CD4-positive, alpha-beta T cell treated with Interleukin-4 for 1 hour (primary cell): ENCODE results near the gene HCFC1R1.

ENCODE experiments used
- DNase-seq, 2 donors: peaks; one replicate each; pipeline ENCODE4 v3.0.0-alpha.2; 2020 to 2022

HCFC1R1 gene

DNA sequence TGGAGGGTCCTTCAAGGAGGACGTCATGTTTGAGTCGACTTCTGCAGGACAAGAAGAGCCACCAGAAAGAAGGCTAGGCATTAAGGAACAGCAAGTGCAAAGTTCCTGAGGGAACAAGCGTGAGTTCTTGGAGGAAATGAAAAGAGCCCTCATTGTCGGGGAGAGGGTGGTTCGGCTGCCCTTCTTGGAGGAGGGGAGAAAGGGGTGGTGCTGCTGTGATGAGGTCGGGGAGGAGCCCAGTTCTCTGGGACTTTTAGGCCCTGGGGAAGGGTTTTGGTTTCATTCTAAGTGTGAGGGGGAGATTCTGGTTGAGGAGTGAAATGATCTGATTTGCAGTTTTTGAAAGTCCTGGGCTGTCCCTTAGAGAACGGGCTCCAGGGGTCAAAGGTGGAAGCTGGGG, 8.9 kb upstream of the HCFC1R1 start:
- DNase-seq: no peak

DNA sequence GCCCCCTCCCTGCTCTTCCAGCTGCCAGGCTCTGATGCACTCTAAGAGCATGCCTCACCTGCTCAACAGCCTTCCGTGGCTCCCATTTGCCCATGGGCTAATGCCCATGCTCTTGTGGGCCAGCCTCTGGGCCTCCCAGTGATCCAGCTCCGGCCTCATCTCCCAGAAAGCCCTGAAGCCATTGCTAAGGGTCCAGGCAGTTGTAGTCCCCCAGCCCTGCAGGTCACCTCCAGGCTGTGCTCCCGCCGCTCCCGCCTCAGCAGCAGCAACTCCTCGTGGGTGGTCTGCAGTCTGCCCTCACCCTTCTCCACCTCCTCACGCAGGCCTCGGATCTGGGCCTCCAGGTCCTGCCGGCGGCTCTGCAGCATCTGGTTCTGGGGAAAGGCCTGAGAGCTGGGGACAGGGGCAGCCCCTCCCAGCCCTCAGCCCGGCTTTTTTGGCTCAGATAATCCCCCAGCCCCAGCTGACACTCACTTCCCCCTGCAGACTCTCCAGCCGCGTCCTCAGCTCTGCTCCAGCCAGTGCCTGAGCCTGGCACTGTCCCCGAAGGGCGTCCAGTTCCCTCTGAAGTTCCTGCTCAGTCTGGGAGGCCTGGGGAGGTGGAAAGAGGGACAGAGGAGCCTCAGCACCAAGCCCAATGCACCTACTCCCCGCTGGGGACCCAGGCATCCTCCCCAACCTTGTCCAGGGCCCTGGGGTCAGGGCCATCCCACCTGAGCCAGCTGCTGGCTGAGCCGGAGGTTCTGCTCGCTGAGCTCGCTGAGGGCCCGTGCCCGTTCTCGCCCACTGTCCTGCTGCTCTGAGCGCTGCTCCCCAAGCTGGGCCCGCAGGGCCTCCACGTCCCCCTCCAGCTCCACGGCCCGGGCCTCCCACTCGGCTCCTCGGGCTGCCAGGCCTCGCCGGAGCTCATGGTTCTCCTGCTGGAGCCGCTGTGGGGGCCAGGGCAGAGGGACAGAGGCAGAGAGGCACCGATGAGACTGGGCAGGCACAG, 6.8 kb upstream of the HCFC1R1 start:
- no peak for DNase-seq

DNA sequence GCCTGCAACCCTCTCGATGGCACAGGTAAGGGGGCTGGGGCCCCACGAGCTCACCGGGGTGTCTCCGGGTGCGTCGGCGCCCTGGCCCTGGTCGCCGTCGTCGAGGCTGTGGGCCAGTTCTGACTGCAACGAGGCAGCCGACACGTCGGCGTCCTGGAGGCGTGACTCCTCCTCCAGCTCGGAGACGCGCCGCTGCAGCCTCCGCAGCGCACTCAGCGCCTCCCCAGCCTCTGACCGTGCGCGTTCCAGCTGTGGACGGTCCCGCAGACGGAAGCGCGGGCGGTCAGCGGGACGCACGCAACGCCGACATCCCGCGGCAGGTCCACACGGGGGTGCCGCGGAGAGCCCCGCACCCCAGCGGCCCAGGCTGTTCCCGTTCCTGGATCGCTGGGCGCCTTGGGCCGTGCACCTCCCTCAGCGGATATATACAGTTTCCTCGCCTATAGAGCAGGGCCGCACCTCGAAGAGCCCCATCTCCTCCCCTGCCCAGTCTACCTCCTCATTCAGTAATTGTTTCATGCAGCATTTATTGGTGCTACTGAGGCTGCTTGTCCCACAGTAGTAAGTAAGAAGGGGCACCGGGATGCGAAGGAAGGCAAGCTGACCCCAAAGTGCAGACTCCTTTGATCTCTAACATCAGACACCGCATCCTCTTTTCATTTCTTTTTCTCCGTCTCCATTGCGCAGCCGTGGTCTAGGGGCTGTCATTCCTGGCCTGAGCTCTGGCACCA, 5.9 kb upstream of the HCFC1R1 start:
- DNase-seq: peak in 1 of 2 donors; percentile 41

DNA sequence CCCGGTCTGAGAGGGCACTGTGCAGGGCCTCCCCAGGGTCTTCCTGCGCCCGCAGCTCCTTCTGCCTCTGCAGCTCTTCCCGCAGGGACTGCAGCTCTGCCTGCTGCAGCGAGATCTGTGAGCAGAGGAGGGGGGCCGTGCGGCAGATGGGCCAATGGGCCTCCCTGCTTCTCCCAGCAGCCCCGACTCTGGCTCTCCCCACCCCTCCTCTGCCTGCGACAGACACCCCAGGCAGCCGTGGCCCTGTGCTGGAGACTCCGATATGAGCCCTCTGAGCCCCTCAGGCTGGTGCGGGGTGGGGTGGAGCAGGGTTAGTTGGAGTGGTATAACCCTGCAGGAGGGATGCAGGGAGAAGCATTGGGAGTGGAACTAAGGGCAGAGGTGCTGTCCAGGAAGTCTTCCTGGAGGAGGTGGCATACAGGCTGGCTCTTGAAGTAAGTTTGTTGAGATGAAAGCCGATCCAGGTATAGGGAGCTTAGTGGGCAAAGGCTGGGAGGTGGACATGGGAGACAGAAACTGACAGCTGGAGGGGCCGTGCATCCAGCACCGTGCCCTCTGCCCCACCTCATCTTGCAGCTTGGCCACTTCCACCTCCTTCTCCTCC, 5.1 kb upstream of the HCFC1R1 start:
- DNase-seq: no peak

DNA sequence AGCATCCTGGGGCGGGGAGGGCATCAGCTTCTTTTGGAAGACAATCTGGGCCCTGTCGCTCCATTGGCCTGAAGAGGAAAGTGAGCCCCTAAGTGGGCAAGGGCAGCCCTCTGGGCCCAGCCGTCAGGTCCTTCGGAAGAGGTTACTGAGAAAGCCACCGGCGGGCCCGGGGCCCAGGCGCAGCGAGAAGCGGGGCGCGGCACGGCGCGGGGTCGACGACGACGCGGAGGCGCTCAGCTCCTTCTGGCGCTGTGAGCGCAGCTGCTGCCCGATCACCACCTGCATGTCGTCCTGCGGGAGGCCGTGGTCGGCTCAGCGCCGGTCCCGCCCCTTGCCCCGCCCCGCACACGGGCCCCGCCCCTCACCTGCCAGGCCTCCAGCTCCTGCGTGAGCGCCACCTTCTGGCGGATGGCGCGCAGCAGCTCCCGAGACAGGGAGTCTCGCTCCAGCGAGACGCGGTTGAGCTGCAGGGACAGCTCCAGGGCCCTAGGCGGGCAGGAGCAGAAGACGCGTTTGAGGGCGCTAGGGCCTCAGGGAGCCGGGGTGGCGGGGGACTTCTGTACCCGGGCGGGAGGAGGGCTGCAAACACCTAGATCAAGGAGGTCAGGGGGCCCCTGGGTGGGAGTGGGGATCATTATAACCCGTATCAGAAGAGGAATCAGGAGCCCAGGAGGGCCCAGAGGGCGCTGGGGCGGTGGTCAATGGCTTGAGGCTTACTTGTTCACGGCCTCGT, 4.4 kb upstream of the HCFC1R1 start:
- DNase-seq: peak; percentile 86 to 89

DNA sequence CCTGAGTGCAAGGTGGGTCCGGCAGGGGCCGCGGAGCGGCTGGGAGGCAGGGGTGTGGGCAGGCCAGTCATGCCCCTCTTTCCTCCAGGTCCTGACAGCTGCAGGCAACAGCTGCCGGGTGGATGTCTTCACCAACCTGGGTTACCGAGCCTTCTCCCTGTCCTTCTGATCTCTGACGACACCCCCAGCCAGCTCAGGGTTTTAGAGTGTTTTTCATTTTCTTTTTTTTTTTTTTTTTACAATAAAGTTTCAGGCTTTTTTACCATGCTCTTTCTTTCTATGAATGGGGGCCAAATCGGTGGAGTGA, 3.7 kb upstream of the HCFC1R1 start:
- DNase-seq: no peak

DNA sequence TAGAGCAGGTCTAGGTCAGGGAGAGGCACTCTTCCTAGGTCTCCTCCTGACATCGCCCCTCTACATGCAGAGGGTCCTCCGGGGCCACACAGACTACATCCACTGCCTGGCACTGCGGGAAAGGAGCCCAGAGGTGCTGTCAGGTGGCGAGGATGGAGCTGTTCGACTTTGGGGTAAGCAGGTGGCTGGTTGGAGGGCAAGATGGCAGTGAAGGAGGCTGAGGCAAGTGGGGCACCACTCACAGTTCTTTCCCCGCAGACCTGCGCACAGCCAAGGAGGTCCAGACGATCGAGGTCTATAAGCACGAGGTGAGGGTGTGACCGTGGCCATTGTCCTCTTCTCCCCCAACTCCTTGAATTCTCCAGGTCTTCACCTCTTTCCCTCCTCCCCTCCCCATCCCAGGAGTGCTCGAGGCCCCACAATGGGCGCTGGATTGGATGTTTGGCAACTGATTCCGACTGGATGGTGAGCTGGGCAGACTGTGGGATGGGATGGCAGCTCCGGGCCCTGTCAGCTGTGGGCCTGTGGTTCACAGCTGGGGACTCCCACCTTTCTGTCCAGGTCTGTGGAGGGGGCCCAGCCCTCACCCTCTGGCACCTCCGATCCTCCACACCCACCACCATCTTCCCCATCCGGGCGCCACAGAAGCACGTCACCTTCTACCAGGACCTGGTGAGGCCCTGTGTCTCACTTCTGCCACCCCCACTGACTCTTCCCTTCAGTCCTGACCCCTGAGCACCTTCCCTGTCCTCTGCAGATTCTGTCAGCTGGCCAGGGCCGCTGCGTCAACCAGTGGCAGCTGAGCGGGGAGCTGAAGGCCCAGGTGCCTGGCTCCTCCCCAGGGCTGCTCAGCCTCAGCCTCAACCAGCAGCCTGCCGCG, 3.1 kb upstream of the HCFC1R1 start:
- DNase-seq: no peak

DNA sequence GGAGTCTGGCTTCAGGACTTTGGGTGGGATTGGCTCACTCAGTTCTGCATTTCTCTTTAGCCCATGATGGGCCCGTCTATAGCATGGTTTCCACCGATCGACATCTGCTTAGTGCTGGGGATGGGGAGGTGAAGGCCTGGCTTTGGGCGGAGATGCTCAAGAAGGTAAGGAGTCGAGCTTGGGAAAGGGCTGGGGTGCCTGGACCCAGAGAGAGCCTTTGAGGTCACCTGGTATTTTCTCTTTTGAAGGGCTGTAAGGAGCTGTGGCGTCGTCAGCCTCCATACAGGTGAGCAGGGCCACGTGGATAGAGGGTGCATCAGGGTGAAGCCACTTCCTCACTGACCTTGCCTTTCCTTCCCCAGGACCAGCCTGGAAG, 2.2 kb upstream of the HCFC1R1 start:
- no peak for DNase-seq

DNA sequence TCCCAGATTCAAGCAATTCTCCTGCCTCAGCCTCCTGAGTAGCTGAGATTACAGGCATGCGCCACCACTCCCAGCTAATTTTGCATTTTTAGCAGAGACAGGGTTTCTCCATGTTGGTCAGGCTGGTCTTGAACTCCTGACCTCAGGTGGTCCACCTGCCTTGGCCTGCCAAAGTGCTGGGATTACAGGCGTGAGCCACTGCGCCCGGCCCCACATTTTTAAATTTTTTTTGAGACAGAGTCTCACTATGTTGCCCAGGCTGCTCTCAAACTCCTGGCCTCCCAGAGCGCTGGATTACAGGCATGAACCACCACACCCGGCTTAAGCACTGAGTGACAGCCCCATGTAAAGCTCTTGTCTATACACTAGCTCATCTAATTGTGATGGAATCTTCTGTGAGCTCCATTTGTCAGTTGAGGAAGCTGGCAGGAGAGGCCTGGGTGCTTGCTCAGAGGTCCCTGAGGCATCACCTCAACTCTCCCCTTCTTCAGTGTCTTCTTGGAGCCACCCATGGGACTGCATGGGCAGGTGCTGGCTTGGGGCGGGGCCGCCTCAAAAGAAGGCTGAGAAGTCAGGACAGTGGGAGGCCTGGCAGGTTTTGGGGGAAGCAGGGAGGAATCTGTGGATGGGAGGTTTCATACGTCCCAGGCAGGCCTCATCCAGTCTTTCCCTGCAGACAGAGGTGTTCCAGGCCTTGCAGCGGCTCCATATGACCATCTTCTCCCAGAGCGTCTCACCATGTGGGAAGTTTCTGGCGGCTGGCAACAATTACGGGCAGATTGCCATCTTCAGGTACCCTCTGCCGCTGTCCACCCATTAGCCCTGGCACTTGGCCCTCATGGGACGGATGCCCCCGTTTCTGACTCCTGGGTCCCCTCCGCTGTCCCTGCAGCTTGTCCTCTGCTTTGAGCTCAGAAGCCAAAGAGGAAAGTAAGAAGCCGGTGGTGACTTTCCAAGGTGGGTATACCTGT, 1.6 kb upstream of the HCFC1R1 start:
- DNase-seq: no peak

DNA sequence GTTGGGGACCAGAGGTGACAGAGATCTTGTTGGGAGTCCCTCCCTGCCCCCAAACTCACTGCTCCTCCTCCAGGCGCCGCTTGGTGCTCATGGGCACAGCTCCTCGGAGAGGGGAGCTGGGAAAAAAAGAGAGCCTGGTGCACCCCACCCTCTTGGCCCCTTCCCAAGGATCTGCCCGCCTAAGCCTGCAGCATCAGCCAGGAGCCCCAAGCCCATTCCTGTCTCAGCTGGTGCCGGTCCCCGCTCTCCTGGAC, 400 bp downstream of the HCFC1R1 start:
- DNase-seq: no peak

DNA sequence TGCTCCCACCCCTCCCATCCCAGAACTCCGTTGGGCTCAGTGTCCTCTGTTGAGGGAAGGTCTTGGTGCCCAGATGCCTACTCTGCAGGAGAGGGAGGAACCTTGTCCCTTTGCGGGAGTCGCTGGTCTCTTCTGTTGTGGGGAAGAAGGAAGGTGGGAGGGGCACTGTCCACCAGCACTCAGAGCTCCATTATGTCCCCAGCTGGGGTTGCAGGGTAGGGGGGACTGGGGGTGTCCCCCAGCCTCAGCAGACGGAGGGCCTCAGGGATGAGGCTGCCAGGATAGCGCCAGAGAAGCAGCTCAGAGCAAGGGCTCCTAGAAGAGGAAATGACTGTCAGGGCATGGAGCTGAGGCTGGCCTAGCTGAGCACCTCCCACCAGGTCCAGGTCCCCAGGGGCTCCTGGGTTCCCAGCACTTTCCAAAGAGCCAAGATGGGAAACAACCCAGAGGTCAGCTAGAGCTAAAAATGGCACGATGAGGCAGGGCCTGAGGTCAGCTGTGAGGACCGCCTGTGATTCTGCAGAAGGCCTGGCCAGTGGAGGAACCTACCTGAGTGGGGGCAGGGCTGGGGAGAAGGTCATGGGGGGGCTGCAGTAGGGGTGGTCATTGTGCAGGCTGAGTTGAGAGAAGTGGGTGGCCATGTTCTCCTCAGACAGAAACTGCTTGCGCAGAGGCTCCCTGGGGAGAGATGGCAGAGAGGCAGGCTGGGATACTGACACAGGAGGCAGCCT, 893 bp downstream of the HCFC1R1 start:
- DNase-seq: no peak

DNA sequence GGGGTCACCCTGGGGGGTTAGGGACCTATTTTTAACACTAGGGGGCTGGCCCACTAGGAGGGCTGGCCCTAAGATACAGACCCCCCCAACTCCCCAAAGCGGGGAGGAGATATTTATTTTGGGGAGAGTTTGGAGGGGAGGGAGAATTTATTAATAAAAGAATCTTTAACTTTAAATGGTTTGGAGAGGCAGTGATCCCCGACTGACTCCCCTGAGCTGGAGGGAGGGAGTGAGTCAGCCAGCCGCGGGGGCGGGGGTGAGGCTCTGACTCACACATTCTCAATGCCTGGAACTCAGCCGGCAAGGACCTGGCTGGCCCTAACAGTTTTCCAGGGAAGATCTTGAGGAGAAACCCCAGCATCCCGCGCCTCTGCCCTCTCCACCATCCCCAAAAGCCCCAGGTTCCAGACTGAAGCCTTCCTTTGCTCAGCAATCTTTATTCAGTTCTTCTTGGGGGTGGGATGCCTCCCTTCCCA, 1.5 kb downstream of the HCFC1R1 start:
- DNase-seq: peak; percentile 61 to 73

DNA sequence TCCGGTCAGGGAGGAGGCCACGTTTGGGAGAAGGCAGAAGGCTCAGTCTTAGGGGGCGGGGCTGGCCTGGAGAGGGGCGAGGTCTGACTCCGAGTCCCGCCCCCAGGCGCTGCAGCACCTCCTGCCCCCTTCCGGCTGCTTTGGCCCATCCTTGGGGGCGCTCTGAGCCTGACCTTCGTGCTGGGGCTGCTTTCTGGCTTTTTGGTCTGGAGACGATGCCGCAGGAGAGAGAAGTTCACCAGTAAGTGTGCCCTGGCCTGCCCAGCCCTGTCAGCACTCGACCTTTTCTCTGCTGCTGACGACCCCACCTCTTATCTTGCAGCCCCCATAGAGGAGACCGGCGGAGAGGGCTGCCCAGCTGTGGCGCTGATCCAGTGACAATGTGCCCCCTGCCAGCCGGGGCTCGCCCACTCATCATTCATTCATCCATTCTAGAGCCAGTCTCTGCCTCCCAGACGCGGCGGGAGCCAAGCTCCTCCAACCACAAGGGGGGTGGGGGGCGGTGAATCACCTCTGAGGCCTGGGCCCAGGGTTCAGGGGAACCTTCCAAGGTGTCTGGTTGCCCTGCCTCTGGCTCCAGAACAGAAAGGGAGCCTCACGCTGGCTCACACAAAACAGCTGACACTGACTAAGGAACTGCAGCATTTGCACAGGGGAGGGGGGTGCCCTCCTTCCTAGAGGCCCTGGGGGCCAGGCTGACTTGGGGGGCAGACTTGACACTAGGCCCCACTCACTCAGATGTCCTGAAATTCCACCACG, 2.1 kb downstream of the HCFC1R1 start:
- peak; percentile 64 to 65 for DNase-seq

DNA sequence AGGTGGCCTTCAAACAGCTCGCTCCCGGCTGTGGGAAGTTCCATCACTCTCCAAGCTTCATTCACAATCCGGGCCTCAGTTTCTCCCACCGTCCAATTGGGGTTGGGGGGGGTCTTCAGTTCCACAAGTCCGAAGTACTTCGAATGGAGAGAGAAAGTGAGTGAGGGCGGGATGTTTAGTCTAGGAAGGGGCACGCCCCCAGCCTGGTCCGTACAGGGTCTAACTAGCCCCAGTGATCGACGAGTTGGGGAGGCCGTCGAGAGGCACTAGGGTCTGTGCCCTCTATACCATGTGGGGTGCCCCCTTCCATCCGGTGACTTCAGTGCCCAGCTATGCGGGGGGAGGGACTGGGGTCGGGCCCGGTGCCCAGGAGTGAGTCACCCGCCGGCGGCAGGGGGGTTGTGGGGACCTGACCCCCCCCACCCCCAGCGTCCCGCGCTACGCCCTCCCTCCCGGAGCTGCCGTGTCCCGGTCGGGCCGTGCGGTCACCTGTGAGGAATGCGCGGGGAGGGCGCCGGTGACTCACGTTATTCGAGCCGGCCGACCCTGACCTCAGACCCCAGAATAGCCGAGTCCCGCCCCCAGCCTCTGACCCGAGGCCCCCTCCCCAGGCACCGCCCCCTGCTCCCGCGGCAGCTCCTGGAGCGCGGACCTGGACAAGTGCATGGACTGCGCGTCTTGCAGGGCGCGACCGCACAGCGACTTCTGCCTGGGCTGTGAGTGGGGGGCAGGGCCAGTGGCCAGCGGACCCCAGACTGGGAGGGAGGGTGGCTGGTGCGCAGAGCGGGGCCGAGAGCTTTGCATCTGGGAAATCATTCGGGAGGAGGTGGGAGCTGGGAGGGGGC, 2.9 kb downstream of the HCFC1R1 start:
- peak; percentile 52 to 71 for DNase-seq

DNA sequence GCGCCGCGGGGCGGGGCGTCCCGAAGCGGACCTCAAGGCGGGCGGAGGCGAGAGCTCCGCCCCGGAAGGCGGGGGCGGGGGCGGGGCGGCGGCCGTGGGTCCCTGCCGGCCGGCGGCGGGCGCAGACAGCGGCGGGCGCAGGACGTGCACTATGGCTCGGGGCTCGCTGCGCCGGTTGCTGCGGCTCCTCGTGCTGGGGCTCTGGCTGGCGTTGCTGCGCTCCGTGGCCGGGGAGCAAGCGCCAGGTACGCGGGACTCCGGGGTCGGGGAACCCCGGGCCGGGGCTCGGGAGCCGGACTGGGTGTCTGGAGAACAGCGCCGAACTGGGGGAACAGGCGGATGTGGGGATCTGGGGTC, 3.5 kb downstream of the HCFC1R1 start, which contains the start of gene TNFRSF12A:
TSS of gene TNFRSF12A (plus strand) at position 122 of the 357 bp plus-strand sequence. CDS start at position 152, 30 bp downstream.
- DNase-seq: peak; percentile 73 to 74

DNA sequence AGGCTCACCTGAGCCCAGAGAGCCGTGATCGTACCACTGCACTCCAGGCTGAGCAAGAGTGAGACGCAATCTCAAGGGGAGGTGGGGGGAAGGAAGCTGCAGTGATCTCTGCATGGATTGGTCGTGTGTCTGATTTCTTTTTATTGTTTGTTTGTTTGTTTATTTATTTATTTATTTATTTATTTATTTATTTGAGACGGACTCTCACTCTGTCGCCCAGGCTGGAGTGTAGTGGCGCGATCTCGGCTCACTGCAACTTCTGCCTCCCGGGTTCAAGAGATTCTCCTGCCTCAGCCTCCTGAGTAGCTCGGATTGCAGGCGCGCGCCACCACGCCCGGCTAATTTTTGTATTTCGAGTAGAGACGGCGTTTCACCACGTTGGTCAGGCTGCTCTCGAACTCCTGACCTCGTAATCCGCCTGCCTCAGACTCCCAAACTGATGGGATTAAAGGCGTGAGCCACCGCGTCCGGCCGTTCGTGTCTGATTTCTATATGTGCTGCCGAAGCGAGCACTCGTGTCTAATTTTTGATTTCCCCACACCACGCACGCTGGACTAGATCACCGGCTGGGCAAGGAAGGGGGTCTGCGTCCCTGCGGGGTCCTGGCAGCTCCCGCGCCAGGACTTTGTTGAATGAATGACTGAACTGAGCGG, 4.0 kb downstream of the HCFC1R1 start:
- DNase-seq: no peak

DNA sequence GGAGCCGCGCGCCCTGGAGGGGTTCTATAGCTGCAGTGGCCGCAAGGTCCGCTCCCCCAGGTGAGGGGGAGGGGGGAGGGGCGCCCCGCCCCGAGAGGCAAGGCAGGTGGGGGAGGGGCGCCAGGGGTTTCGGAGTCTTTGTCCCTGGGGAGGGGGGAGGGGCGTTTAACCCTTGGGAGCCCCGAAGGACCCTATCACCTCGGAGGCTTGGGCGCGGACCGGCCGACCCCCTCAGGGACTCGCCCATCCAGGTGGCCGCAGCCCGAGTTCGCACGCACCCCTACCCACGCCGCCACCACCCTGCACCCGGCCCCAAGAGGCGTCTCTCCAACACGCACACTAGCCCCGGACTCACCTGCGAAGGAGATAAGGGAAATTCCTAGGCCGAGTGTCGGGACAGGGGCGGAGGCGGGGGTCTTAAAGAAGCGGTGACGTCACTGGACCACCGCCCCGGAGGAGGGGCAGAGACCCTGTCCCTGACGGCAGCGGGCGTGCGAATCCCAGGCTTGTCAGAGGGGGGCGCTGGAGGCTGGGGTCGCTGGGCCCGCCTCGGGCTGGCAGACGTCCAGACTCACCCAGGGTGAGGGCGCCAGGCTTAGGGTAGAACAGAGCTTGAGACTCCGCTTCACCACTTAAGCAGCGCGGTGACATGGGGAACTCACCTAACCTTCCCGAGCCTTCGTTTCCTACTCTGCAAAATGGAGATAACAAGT, 5.8 kb downstream of the HCFC1R1 start, which contains the start of gene CLDN6:
TSS of gene CLDN6 (minus strand) at position 390 of the 713 bp plus-strand sequence. CDS start 2,162 bp downstream, outside the sequence.
- DNase-seq: no peak
